Sigmoid colon (tissue), 3 donors: ENCODE results near the gene DZIP1.

Source experiments
- CTCF ChIP-seq, 4 experiments: fragments of 450-650 bp in 3 of 4; fragments of 200-600 bp in 1 of 4; IDR thresholded peaks; one replicate each; pipeline ENCODE4 v1.5.1; 2016 to 2019; ENCODE audit warnings: antibody characterized with exemption in 4 of 4, mild to moderate bottlenecking in 3 of 4, moderate library complexity in 2 of 4
- POLR2A ChIP-seq, 2 donors: fragments of 450-650 bp; IDR thresholded peaks; one replicate each; pipeline ENCODE4 v1.6.1; 2016; ENCODE audit warnings: antibody characterized with exemption in 2 of 2, mild to moderate bottlenecking in 2 of 2, moderate library complexity in 2 of 2

- TF ChIP-seq CTCF (IDR thresholded peaks at IDR 0.05), result no peak
- TF ChIP-seq POLR2A (IDR thresholded peaks at IDR 0.05), result no peak
Measured at GRCh38 chr13:95607366-95607765, 37.1 kb downstream of the DZIP1 start.
